ENCODE data around the gene YWHAG.
A peak's percentile ranks its signal among the peaks of the same experiment; 100 is the strongest.
"Not testable (repeated sequence)": the region's sequence is repeated elsewhere in the genome, so short reads cannot be mapped to it uniquely, and the experiment has no call there.

Gene YWHAG

GRCh38 chr7:76371396-76371795, 12.6 kb upstream of the YWHAG start:
- TF ChIP-seq POLR2AphosphoS5 (IDR thresholded peaks at IDR 0.05; ENCODE audit: borderline replicate concordance, low read depth, low read length) (no peak), EZH2 (IDR thresholded peaks at IDR 0.05) (no peak), FOXP2 (optimal IDR thresholded peaks at IDR 0.05; ENCODE audit: control extremely low read depth, extremely low read length, insufficient read depth) (no peak)
- no peaks in the 10 kb centered on the region for H3K9me3 ChIP-seq (ENCODE audit: low read depth, low read length)
- H3K9ac ChIP-seq (ENCODE audit: insufficient read length): no peak overlapping the region
- no peak for DNase-seq (ENCODE audit: low read depth, low spot score)
- H3K36me3 ChIP-seq (ENCODE audit: insufficient read depth, low read length): no peaks in the 10 kb centered on the region
- H3K27ac ChIP-seq: no peak overlapping the region
- H3K4me3 ChIP-seq: no peak overlapping the region

DNA sequence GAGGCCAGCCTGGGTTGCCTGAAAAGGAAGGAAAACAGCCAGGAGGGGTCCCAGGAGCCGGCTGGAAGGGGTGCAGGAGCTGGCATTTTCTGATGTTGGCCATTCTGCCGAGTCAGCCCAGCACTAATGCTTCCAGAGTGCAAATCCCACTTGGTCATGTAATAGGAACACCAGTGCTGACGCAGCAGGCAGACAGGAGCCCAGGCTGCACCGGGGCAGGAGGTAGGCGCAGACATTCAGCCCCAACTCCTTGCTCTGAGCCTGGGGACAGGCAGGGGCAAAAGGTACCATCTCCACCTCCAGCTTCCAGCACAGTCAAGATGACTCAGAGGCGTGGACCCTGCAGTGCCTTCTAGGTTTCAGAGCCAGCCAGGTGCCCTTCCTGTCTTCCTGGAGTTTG, 10.2 kb upstream of the YWHAG start:
- no peak overlapping the region for H3K27ac ChIP-seq
- H3K9ac ChIP-seq (ENCODE audit: insufficient read length): no peak overlapping the region
- no peak for DNase-seq (ENCODE audit: low read depth, low spot score)
- TF ChIP-seq EZH2 (IDR thresholded peaks at IDR 0.05): no peak
- no peak for TF ChIP-seq FOXP2 (optimal IDR thresholded peaks at IDR 0.05; ENCODE audit: control extremely low read depth, extremely low read length, insufficient read depth)
- TF ChIP-seq POLR2AphosphoS5 (IDR thresholded peaks at IDR 0.05; ENCODE audit: borderline replicate concordance, low read depth, low read length): no peak
- no peaks in the 10 kb centered on the region for H3K36me3 ChIP-seq (ENCODE audit: insufficient read depth, low read length)
- no peaks in the 10 kb centered on the region for H3K9me3 ChIP-seq (ENCODE audit: low read depth, low read length)
- no peak overlapping the region for H3K4me3 ChIP-seq

GRCh38 chr7:76368190-76368589, 9.4 kb upstream of the YWHAG start:
- Histone ChIP-seq H3K9ac (ENCODE audit: insufficient read length) (no peak overlapping the region), H3K27ac (no peak overlapping the region), H3K36me3 (ENCODE audit: insufficient read depth, low read length) (no peaks in the 10 kb centered on the region), H3K9me3 (ENCODE audit: low read depth, low read length) (no peaks in the 10 kb centered on the region), H3K4me3 (no peak overlapping the region)
- TF ChIP-seq EZH2 (IDR thresholded peaks at IDR 0.05) (no peak), FOXP2 (optimal IDR thresholded peaks at IDR 0.05; ENCODE audit: control extremely low read depth, extremely low read length, insufficient read depth) (no peak), POLR2AphosphoS5 (IDR thresholded peaks at IDR 0.05; ENCODE audit: borderline replicate concordance, low read depth, low read length) (no peak)
- no peak for DNase-seq (ENCODE audit: low read depth, low spot score)

DNA sequence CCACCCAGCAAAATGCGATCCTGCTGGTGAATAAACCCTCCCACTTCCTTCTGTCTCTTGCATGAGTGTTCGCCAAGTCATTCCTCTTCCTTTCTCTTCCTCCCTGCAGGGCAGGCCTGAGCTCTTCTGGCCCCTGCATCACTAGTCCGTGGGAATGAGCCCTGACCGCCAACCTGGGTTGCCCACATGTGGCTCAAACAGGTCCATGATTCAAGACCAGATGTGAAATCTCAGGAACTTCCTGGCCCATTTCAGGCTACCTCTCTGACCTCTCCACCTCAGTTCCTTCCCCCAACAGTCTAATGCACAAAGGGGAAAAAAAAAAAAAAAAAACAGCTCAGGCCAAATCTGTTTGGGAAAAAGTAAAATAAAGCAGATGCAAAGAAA, 5.4 kb upstream of the YWHAG start:
- H3K36me3 ChIP-seq (ENCODE audit: insufficient read depth, low read length): no peaks in the 10 kb centered on the region
- DNase-seq (ENCODE audit: low read depth, low spot score): no peak
- peak overlapping the region; percentile 56; the same call in 1 of the 2 replicates for H3K27ac ChIP-seq
- H3K9me3 ChIP-seq (ENCODE audit: low read depth, low read length): no peaks in the 10 kb centered on the region
- H3K9ac ChIP-seq (ENCODE audit: insufficient read length): no peak overlapping the region
- H3K4me3 ChIP-seq: no peak overlapping the region
- TF ChIP-seq FOXP2 (optimal IDR thresholded peaks at IDR 0.05; ENCODE audit: control extremely low read depth, extremely low read length, insufficient read depth) (no peak), EZH2 (IDR thresholded peaks at IDR 0.05) (no peak), POLR2AphosphoS5 (IDR thresholded peaks at IDR 0.05; ENCODE audit: borderline replicate concordance, low read depth, low read length) (no peak)

DNA sequence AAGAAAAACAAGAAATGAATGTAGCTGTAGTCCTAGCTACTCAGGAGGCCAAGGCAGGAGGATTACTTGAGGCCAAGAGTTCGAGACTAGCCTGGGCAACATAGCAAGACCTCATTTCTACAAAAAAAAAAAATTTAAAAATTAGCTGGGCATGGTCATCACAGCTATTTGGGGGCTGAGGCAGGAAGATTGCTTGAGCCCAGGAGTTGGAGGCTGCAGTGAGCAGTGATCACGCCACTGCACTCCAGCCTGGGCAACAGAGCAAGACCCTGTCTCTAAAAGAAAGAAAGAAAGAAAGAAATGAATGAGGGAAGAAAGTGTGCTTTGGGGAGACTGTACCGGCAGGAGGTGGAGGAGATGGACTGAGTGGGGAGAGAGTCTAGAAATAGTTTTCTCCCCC, 5.0 kb upstream of the YWHAG start:
- not testable (repeated sequence) for H3K27ac ChIP-seq; H3K4me3 ChIP-seq; H3K36me3 ChIP-seq (ENCODE audit: insufficient read depth, low read length); H3K9ac ChIP-seq (ENCODE audit: insufficient read length); H3K9me3 ChIP-seq (ENCODE audit: low read depth, low read length); DNase-seq (ENCODE audit: low read depth, low spot score)

DNA sequence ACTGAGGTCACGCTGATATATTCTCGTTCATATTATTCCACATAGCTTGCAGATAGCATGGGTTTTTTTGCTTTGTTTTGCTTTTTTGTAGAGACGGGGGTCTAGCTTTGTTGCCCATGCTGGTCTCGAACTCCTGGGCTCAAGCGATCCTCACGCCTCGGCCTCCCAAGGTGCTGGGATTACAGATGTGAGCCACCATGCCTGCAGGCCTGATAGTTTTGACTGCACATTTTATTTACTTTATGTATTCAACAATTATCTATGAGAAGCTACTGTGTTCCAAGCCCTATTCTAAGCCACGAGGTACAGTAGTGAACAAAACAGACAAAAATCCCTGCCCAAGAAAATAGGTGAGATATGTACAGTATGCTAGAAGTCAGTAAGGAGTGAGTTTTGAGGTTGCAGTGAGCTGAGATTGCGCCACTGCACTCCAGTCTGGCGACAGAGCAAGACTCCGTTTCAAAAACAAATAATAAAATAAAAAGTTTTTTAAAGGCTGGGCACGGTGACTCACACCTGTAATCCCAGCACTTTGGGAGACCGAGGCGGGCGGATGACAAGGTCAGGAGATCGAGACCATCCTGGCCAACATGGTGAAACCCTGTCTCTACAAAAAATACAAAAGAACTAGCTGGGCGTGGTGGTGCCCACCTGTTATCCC, 1.3 kb upstream of the YWHAG start:
- no peak for DNase-seq (ENCODE audit: low read depth, low spot score)
- peak overlapping the region; percentile 91 for H3K4me3 ChIP-seq
- TF ChIP-seq EZH2 (IDR thresholded peaks at IDR 0.05) (no peak), FOXP2 (optimal IDR thresholded peaks at IDR 0.05; ENCODE audit: control extremely low read depth, extremely low read length, insufficient read depth) (no peak), POLR2AphosphoS5 (IDR thresholded peaks at IDR 0.05; ENCODE audit: borderline replicate concordance, low read depth, low read length) (no peak)
- H3K27ac ChIP-seq: peak overlapping the region; percentile 97; the same call in 1 of the 2 replicates
- H3K9me3 ChIP-seq (ENCODE audit: low read depth, low read length): no peaks in the 10 kb centered on the region
- no peak overlapping the region for H3K9ac ChIP-seq (ENCODE audit: insufficient read length)
- H3K36me3 ChIP-seq (ENCODE audit: insufficient read depth, low read length): peaks cover 28% of the 10 kb centered on the region

DNA sequence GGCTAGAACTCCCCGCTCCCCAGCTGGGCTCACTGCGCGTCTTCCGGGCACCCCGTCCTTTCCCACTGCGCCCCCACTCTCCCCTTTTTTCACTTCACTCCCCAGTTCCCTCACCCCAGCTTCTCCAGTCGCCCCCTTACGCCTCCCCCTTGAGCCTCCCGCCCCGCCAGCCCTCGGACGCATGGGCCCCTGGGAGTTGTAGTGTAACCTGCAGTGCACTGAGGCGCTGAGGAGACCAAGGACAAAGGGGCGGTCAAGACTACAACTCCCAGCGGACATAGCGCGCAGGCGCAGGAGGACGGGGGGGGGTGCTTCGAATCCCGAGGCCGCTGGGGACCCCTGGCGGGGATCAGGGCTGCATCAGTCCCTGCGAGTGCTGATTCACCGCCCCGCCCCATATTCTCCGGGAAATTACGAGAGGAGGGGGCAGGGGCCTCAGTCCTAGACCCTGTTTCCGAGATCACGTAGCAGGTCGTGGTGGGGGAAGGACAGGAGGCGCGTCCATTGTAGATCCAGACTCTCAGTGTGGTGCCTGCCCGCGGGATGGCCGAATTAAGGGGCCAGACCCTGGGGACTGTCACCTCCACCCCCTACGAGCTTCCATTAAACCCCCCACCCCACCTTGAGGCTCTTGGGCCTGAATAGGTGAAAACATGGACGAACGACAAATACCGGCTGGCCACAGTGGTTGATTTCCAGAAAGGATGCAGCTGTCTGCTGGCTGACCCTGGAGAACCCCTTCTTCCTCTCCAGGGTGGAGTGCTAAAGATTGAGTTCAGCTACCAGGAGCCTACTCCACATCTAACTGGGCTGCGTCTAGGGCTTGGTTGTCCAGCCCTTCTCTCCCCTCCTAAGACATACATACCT, 553 bp upstream of the YWHAG start:
- Histone ChIP-seq H3K27ac (peak overlapping the region; percentile 97), H3K9me3 (ENCODE audit: low read depth, low read length) (no peaks in the 10 kb centered on the region), H3K4me3 (peak overlapping the region; percentile 91), H3K36me3 (ENCODE audit: insufficient read depth, low read length) (peaks cover 36% of the 10 kb centered on the region), H3K9ac (ENCODE audit: insufficient read length) (peak overlapping the region; percentile 87)
- TF ChIP-seq FOXP2 (optimal IDR thresholded peaks at IDR 0.05; ENCODE audit: control extremely low read depth, extremely low read length, insufficient read depth) (no peak), POLR2AphosphoS5 (IDR thresholded peaks at IDR 0.05; ENCODE audit: borderline replicate concordance, low read depth, low read length) (peak; percentile 64; the same call in 1 of the 2 replicates)
- DNase-seq (ENCODE audit: low read depth, low spot score): peak; percentile 95

DNA sequence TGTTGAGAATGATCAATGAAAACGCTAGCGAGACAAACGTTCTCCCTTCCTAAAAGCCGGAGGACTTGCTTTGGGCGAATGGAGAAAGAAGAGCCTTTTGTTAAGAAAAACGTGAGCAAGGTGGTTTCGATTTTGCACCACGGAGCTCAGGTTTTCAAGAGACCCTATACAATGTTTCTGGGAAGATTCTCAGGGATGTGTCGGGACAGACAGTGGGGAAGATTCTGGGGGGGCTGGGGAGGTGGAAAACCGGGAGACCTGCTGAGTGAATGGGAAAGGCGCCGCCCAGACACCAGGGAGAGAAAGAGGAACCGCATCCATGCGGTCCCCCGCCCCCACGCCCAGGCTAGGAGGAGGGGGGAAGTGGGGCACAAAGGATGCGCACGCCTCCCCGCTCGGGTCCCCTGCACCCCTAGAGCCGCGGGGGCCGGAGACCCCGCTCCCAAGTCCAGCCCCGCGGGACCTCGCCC, 745 bp downstream of the YWHAG start:
- Histone ChIP-seq H3K4me3 (peak overlapping the region; percentile 91), H3K9ac (ENCODE audit: insufficient read length) (peak overlapping the region; percentile 87), H3K9me3 (ENCODE audit: low read depth, low read length) (no peaks in the 10 kb centered on the region), H3K36me3 (ENCODE audit: insufficient read depth, low read length) (peaks cover 49% of the 10 kb centered on the region), H3K27ac (peak overlapping the region; percentile 97)
- TF ChIP-seq POLR2AphosphoS5 (IDR thresholded peaks at IDR 0.05; ENCODE audit: borderline replicate concordance, low read depth, low read length): no peak
- TF ChIP-seq FOXP2 (optimal IDR thresholded peaks at IDR 0.05; ENCODE audit: control extremely low read depth, extremely low read length, insufficient read depth): no peak
- no peak for TF ChIP-seq EZH2 (IDR thresholded peaks at IDR 0.05)
- no peak for DNase-seq (ENCODE audit: low read depth, low spot score)

Measured in SK-N-MC (cell line).